Heart left ventricle (tissue), 16 donors: ENCODE measurements around the gene VWA1. TPM values are rescaled to one million over a fixed set of nuclear protein-coding genes. Genes with fewer than 3 reads are reported as not detected.

Experiments
- ATAC-seq, 4 donors: fragments of 200-7000 bp; cut with Tn5 transposase; one replicate each; pipeline ENCODE4 v1.9.1; 2020 to 2022; ENCODE audit warnings: moderate library complexity in 4 of 4, mild to moderate bottlenecking in 3 of 4, moderate number of reproducible peaks in 1 of 4
- DNase-seq, 5 donors: peaks; one replicate each; pipeline ENCODE4 v3.0.0-alpha.2; 2020
- H3K27ac ChIP-seq, 12 donors: fragments of 200-600 bp; sonication (generic) in 4 of 12; one replicate each; pipeline versions ENCODE4 v1.5.0 to v1.8.0; 2016 to 2022; ENCODE audit warnings: mild to moderate bottlenecking in 2 of 12
- H3K27me3 ChIP-seq, 9 donors: fragments of 200-600 bp; sonication (generic) in 2 of 9; one replicate each; pipeline versions ENCODE4 v1.5.1 to v1.8.0; 2016 to 2022; ENCODE audit warnings: mild to moderate bottlenecking in 3 of 9
- H3K36me3 ChIP-seq, 9 donors: fragments of 200-600 bp; sonication (generic) in 2 of 9; one replicate each; pipeline versions ENCODE4 v1.5.0 to v1.8.0; 2018 to 2022; ENCODE audit warnings: mild to moderate bottlenecking in 2 of 9
- H3K4me1 ChIP-seq, 12 donors: fragments of 200-600 bp; sonication (generic) in 4 of 12; one replicate each; pipeline versions ENCODE4 v1.5.0 to v1.8.0; 2016 to 2022; ENCODE audit warnings: mild to moderate bottlenecking in 3 of 12
- H3K4me3 ChIP-seq, 12 donors: fragments of 200-600 bp; sonication (generic) in 4 of 12; one replicate each; pipeline versions ENCODE4 v1.5.0 to v1.8.0; 2017 to 2022; ENCODE audit warnings: mild to moderate bottlenecking in 9 of 12, moderate library complexity in 4 of 12
- H3K9me3 ChIP-seq, 12 donors: fragments of 200-600 bp; sonication (generic) in 4 of 12; one replicate each; pipeline versions ENCODE4 v1.5.0 to v1.8.0; 2016 to 2022; ENCODE audit warnings: mild to moderate bottlenecking in 1 of 12
- POLR2A ChIP-seq, 2 donors: fragments of 450-650 bp; IDR thresholded peaks; one replicate each; pipeline ENCODE4 v1.6.1; 2017; ENCODE audit warnings: antibody characterized with exemption in 2 of 2, mild to moderate bottlenecking in 2 of 2, moderate library complexity in 2 of 2
- WGBS, 4 donors: extraction: QIAGEN DNeasy Blood & Tissue Kit in 2 of 4; methylation state at CpG; one replicate each; pipeline versions ENCODE4 v1.1.5 to v1.1.7; 2013 to 2018; 5-methylcytosine and 5-hydroxymethylcytosine counted together
- intact Hi-C, 10 donors: fragments of 100-400 bp; cut with DNase I; formaldehyde crosslinking; loops; one replicate each; pipeline versions ENCODE4 v1.11.1 to v1.14.2; 2022
- long read RNA-seq, 3 donors: library from polyadenylated mRNA; unstranded; transcript quantifications; one replicate each; pipeline ENCODE4 v2.0.0, GENCODE V29; 2020 to 2021
- polyA plus RNA-seq, 2 donors: library from polyadenylated mRNA; stranded (reverse); fragments of 200-250 nt; gene quantifications; one replicate each; pipeline ENCODE4 v1.2.3, GENCODE V29; 2013
- total RNA-seq, 9 donors: library from RNA; depleted of rRNA in 2 of 9; stranded (reverse); fragments of >200 nt in 2 of 9; fragmentation: NEBNext Ultra II Directional in 3 of 9; extraction: Animal tissue kit (Norgen Biotek cat#: 25700) in 3 of 9; gene quantifications; one replicate each; pipeline versions ENCODE4 v1.1.0 to v1.2.4, GENCODE V29; 2016 to 2023
- TF ChIP-seq, protein P1 (sequence below), 12 donors: fragments of 200-600 bp; sonication (generic) in 4 of 12; IDR thresholded peaks; one replicate each; pipeline versions ENCODE4 v1.5.0 to v1.8.0; 2018 to 2022; ENCODE audit warnings: antibody characterized with exemption in 12 of 12, mild to moderate bottlenecking in 5 of 12
- donor health status: ischemic (EF 13 %, LVEDD 7.1; RV severe dilation, severe dysfunction).
- donor health status: healthy with polysubstance abuse.
- donor health status: DM: no; HTN: yes; CAD: no.
- donor health status: DM: no; HTN: no; CAD: no.
- donor health status: ischemic (EF 25% LVEDD 6.9; RV normal size, moderate dysfunction).
- donor health status: ischemic (EF 25% LVEDD 5.7; RV mildly dilated, moderate dysfunction).
- donor health status: healthy.
- donor health status: DM: yes; HTN: yes; CAD: no.
- donor health status: ischemic (EF 35%, LVEDD 5.7; RV mildly dilated, moderate dysfunction).
- donor health status: nonischemic (EF 11% LVEDD 7.7; RV severe dilation, severe dysfunction).
- donor health status: DM: yes; HTN: yes; CAD: no.
- donor health status: PGD.
- donor health status: ischemic (EF 29% LVEDD 5.4; RV normal size, mild dysfunction).
- donor health status: nonischemic (EF 23%, LVEDD 6.1; RV moderate dilation, normal function).

VWA1 gene, protein sequence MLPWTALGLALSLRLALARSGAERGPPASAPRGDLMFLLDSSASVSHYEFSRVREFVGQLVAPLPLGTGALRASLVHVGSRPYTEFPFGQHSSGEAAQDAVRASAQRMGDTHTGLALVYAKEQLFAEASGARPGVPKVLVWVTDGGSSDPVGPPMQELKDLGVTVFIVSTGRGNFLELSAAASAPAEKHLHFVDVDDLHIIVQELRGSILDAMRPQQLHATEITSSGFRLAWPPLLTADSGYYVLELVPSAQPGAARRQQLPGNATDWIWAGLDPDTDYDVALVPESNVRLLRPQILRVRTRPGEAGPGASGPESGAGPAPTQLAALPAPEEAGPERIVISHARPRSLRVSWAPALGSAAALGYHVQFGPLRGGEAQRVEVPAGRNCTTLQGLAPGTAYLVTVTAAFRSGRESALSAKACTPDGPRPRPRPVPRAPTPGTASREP
- total RNA-seq, result 10 to 100 TPM; 11.0 to 49.5 (median 18.8) TPM
- polyA plus RNA-seq, result 10 to 100 TPM in 1 of 2 donors, 1 to 10 TPM in 1; 7.0 to 13.2 TPM
- long read RNA-seq, donor 1, full-length matches to known transcripts, result 27 of 36 reads
- long read RNA-seq, donor 1, partial matches to known transcripts, result 8 of 36 reads
- long read RNA-seq, donor 1, other reads (novel, unspliced or antisense), result 1 of 36 reads
- long read RNA-seq, donor 2, partial matches to known transcripts, result 0 of 5 reads
- long read RNA-seq, donor 2, other reads (novel, unspliced or antisense), result 5 of 5 reads
- long read RNA-seq, donor 3, full-length matches to known transcripts, result 32 of 42 reads
- long read RNA-seq, donor 3, partial matches to known transcripts, result 9 of 42 reads
- long read RNA-seq, donor 3, other reads (novel, unspliced or antisense), result 1 of 42 reads

DNA sequence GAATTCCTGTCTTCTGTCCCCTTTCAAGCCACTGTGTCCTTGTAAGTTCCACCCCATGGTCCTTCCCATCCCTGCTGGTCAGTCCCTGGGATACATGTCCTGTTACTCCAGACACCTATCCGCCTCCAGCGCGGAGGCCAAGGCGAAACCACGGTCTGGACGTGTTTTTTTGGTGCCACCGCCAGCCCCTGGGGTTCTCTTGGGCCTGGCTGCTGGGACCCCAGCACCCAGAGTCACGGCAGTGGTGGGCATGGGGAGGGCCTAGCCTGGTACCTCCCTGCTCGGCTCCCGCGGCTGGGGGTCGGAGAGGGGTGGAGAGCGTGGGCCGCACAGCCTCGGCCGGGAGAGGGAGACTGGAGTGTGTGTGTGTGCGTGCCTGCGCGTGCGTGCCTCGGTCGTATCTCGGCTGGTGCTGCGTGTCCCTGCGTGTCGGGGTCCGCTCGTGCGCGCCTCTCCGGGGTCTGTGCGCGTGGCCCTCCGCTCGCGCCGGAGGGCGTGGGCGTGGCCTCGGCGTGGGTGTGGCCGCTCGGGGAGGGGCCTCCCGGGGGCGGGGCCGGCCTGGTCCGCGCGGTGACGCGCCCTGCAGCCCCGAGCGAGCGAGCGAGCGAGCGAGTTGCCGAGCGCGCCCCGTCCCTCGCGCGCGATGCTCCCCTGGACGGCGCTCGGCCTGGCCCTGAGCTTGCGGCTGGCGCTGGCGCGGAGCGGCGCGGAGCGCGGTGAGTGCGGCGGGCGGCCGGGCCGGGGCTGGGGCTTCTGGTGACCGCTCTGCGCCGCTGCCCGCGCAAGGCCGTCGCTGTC, at the start of gene VWA1:
VWA1 (plus strand) TSS at position 585 of the 798 bp plus-strand sequence; CDS start at position 644, 59 bp downstream.
- Histone ChIP-seq H3K4me3 (peak within 1 kb of the TSS; percentile 28 to 69 (median 62)), H3K9me3 (no peaks in the 10 kb centered on the region), H3K27ac (peak within 1 kb of the TSS; percentile 73 to 99 (median 91)), H3K27me3 (peaks cover 0 to 35% (median 0%) of the 10 kb centered on the region in 9 donors), H3K4me1 (peaks cover 17 to 72% (median 61%) of the 10 kb centered on the region in 12 donors), H3K36me3 (no peaks in the 10 kb centered on the region)
- TF ChIP-seq POLR2A (IDR thresholded peaks at IDR 0.05), result peak in 1 of 2 donors; percentile 63
- TF ChIP-seq, protein P1, sequence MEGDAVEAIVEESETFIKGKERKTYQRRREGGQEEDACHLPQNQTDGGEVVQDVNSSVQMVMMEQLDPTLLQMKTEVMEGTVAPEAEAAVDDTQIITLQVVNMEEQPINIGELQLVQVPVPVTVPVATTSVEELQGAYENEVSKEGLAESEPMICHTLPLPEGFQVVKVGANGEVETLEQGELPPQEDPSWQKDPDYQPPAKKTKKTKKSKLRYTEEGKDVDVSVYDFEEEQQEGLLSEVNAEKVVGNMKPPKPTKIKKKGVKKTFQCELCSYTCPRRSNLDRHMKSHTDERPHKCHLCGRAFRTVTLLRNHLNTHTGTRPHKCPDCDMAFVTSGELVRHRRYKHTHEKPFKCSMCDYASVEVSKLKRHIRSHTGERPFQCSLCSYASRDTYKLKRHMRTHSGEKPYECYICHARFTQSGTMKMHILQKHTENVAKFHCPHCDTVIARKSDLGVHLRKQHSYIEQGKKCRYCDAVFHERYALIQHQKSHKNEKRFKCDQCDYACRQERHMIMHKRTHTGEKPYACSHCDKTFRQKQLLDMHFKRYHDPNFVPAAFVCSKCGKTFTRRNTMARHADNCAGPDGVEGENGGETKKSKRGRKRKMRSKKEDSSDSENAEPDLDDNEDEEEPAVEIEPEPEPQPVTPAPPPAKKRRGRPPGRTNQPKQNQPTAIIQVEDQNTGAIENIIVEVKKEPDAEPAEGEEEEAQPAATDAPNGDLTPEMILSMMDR (IDR thresholded peaks at IDR 0.05), result no peak
- DNase-seq (peak; percentile 77 to 83 (median 77)), ATAC-seq (peak in 3 of 4 donors; percentile 27 to 60 (median 56))
- intact Hi-C loops, result no loop called here
- WGBS, 4 donors, result 7 to 23% (median 11%) methylated on average over 23 to 89 of the region's 89 CpGs

DNA sequence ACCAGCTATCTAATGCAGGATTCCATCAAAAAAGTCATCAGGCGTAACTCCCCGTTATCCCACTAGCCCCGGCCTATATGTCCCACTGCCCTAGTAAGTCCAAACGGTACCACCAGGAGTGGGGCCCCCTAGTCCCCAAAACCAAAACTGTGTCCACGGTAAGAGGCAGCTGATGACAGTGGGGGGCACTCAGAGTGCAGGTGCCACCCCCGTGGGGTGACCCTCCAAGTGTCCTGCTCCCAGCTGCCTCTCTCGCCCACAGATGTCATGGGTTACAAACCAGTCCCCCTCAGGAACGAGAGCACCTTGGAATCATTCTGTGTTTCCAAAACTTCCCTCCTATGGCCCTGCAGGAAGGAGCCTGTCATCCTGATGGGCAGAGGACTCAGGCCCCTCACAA, 49.6 kb upstream of the VWA1 start:
- no peak overlapping the region for H3K4me3 ChIP-seq

DNA sequence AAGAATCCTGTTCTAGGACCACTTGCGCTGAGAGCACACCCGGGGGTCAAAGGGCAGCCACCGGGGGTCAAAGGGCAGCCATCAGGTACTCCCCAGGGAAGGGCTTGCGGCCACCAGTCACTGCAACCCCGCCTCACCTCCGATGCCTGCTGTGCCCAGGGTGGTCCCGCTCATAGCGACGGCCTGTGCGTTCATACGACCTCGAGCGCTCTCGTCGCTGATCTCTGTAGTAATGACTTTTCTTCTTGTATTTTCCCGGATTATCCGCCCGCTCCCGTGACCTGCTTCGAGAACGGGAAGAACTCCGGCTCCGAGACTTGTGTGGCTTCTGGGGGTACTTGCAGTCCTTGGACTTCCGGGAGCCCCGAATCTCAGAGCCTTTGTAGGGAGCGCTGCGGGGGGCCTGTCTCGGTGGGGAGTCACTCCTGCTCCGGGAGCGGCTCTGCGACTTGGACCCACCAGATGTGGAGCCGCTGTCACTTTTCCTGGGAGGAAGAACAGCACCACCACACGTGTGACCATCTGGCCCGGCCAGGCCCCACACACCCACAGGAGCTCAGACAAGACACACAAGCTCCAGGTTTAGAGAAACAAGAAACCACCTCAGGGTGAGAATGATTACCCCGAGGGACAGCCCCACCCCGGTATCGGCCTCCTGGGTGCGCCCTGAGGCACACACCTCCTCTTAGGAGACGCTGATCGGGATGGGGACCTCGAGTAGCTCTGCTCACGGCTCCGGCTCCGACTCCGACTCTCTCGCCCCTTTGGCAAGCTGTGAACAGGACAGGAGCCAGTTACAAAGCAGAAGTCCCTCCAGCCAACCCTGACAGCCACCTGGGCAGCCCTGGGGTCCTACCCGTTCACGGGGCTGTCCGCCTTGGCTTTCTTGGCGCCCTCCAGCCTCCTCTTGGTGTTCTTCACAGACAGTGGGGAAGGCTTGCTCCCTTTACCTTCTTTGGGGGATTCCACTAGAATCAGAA, 48.1 kb upstream of the VWA1 start:
- Histone ChIP-seq H3K4me3 (no peak overlapping the region), H3K9me3 (no peaks in the 10 kb centered on the region), H3K36me3 (peaks cover 2 to 79% (median 78%) of the 10 kb centered on the region in 9 donors), H3K27me3 (no peaks in the 10 kb centered on the region), H3K27ac (no peak overlapping the region), H3K4me1 (peaks cover 0 to 15% (median 0%) of the 10 kb centered on the region in 12 donors)
- TF ChIP-seq, protein P1 (IDR thresholded peaks at IDR 0.05), result no peak
- no peak for TF ChIP-seq POLR2A (IDR thresholded peaks at IDR 0.05)
- intact Hi-C loops, result no loop called here
- peak in 1 of 4 donors; percentile 14 for ATAC-seq
- WGBS, 4 donors, result 95 to 97% (median 96%) methylated on average over 43 to 50 of the region's 50 CpGs
- no peak for DNase-seq

More for the DNA sequence above, 49.6 kb upstream of the VWA1 start:
- Histone ChIP-seq H3K9me3 (no peaks in the 10 kb centered on the region), H3K27me3 (no peaks in the 10 kb centered on the region), H3K27ac (no peak overlapping the region), H3K4me1 (peaks cover 0 to 9% (median 0%) of the 10 kb centered on the region in 12 donors), H3K36me3 (peaks cover 2 to 70% (median 63%) of the 10 kb centered on the region in 9 donors)
- ATAC-seq, result no peak
- no peak for TF ChIP-seq POLR2A (IDR thresholded peaks at IDR 0.05)
- TF ChIP-seq, protein P1 (IDR thresholded peaks at IDR 0.05), result no peak
- WGBS, 4 donors, result 91 to 95% (median 92%) methylated on average over 7 to 8 of the region's 8 CpGs
- no peak for DNase-seq
- intact Hi-C loops, result no loop called here
